IPS-NIHi7 (cell line): Measurements from ENCODE around the gene CYTH2.
A peak's percentile ranks its signal among the peaks of the same experiment; 100 is the strongest.

Experiments
- DNase-seq: peaks from one replicate; pipeline ENCODE4 v3.0.0; 2012; ENCODE audit warnings: mixed read lengths; ENCODE audit errors: extremely low spot score

CYTH2 gene

GRCh38 chr19:48469289-48469881 lies at the start of gene CYTH2:
Gene CYTH2, plus strand, starts transcription at chr19:48469369. Its CDS starts 139 bp downstream, at chr19:48469508.
- peak; percentile 78 for DNase-seq

- DNase-seq: no peak
Observed at GRCh38 chr19:48421548-48421947, 47.6 kb upstream of the CYTH2 start.

GRCh38 chr19:48424694-48425219 lies 44.4 kb upstream of the CYTH2 start:
- DNase-seq: peak; percentile 75

- no peak for DNase-seq
Observed at GRCh38 chr19:48428670-48429069, 40.5 kb upstream of the CYTH2 start.

GRCh38 chr19:48433337-48433736 lies 35.8 kb upstream of the CYTH2 start:
- no peak for DNase-seq

- no peak for DNase-seq
Observed at GRCh38 chr19:48436586-48436985, 32.6 kb upstream of the CYTH2 start.

GRCh38 chr19:48441360-48442050 lies 27.7 kb upstream of the CYTH2 start:
- no peak for DNase-seq

GRCh38 chr19:48442116-48443035 lies 26.8 kb upstream of the CYTH2 start:
- DNase-seq: peak; percentile 44

- peak; percentile 34 for DNase-seq
Observed at GRCh38 chr19:48443256-48443655, 25.9 kb upstream of the CYTH2 start.

GRCh38 chr19:48443731-48444128 lies 25.4 kb upstream of the CYTH2 start:
- no peak for DNase-seq

- DNase-seq: no peak
Observed at GRCh38 chr19:48444129-48444935, 24.8 kb upstream of the CYTH2 start.

GRCh38 chr19:48444936-48445200 lies 24.3 kb upstream of the CYTH2 start:
- DNase-seq: no peak

- DNase-seq: peak; percentile 71
Observed at GRCh38 chr19:48445256-48445605, 23.9 kb upstream of the CYTH2 start.

GRCh38 chr19:48445606-48446481 lies 23.3 kb upstream of the CYTH2 start, which contains the start of gene GRWD1:
Gene GRWD1, plus strand, starts transcription at chr19:48445983. Its CDS starts 23 bp downstream, at chr19:48446006.
- peak; percentile 93 for DNase-seq

GRCh38 chr19:48446579-48446978 lies 22.6 kb upstream of the CYTH2 start:
- DNase-seq: no peak

GRCh38 chr19:48448563-48448962 lies 20.6 kb upstream of the CYTH2 start:
- no peak for DNase-seq

- DNase-seq: no peak
Observed at GRCh38 chr19:48450441-48450840, 18.7 kb upstream of the CYTH2 start.

- DNase-seq: no peak
Observed at GRCh38 chr19:48450863-48451262, 18.3 kb upstream of the CYTH2 start.

GRCh38 chr19:48451624-48452023 lies 17.5 kb upstream of the CYTH2 start:
- no peak for DNase-seq

- no peak for DNase-seq
Observed at GRCh38 chr19:48452289-48453190, 16.6 kb upstream of the CYTH2 start.
